GM12878 (cell line): ENCODE data around the gene ZDHHC14. TPM values are rescaled to one million over a fixed set of nuclear protein-coding genes. Genes with fewer than 3 reads are reported as not detected.

ENCODE experiments used
- ATAC-seq: fragments of 200-7000 bp; cut with Tn5 transposase; 3 replicates; pipeline ENCODE4 v1.9.1; 2020; ENCODE audit warnings: mild to moderate bottlenecking, moderate library complexity
- BruUV-seq: library from RNA; stranded (reverse); fragments of 400-500 nt; replicated peaks from 2 replicates; lab custom pipeline; 2021; lab: Mats Ljungman, UMichigan
- CTCF ChIA-PET: fragments of 300-600 bp; sonication (Branson Sonifier 250); formaldehyde crosslinking; extraction: SDS; loops from one replicate; lab custom pipeline; 2021; ENCODE audit warnings: inconsistent platforms; lab: Yijun Ruan, JAX
- POLR2A ChIA-PET: fragments of 350-600 bp; formaldehyde crosslinking; extraction: SDS; loops from one replicate; lab custom pipeline; 2021; ENCODE audit warnings: inconsistent platforms; lab: Charles Lee
- RAD21 ChIA-PET: fragments of 300-600 bp; sonication (Branson Sonifier 250); formaldehyde crosslinking; loops from one replicate; lab custom pipeline; 2023; ENCODE audit warnings: antibody characterized with exemption; ENCODE audit not compliant: unreplicated experiment; lab: Charles Lee
- SMC1A ChIA-PET: fragments of 300-600 bp; sonication (Branson Sonifier 250); formaldehyde crosslinking; loops from one replicate; lab custom pipeline; 2023; ENCODE audit not compliant: unreplicated experiment, uncharacterized antibody; lab: Charles Lee
- DNase-seq: peaks from one replicate; pipeline ENCODE4 v3.0.0-alpha.2; 2011; ENCODE audit warnings: low read depth, low spot score
- FAIRE-seq: peaks from 3 replicates; lab custom pipeline; 2011; peaks lifted over from hg19 to GRCh38; lab: Jason Lieb, UNC
- H2AFZ ChIP-seq: 2 replicates; pipeline ENCODE4 v1.6.0; 2011; ENCODE audit warnings: low read depth, low read length, control low read depth; ENCODE audit not compliant: control insufficient read depth
- H3K27ac ChIP-seq: 2 replicates; pipeline ENCODE4 v1.5.1; 2011; ENCODE audit warnings: control low read depth; ENCODE audit not compliant: control insufficient read depth, insufficient read depth
- H3K27me3 ChIP-seq, 2 experiments: replicated peaks in 1 of 2; 2 replicates each; pipeline versions ENCODE4 v1.6.0 to v1.6.1; 2011; ENCODE audit warnings: low read length in 1 of 2; ENCODE audit not compliant: control insufficient read depth in 2 of 2, insufficient read depth in 2 of 2
- H3K36me3 ChIP-seq, 2 experiments: 2 replicates each; pipeline ENCODE4 v1.5.1; 2011; ENCODE audit warnings: low read length in 1 of 2; ENCODE audit not compliant: control insufficient read depth in 2 of 2, insufficient read depth in 2 of 2
- H3K4me1 ChIP-seq: 2 replicates; pipeline ENCODE4 v1.6.1; 2011; ENCODE audit warnings: mild to moderate bottlenecking, low read length, moderate library complexity, mixed read lengths; ENCODE audit not compliant: control insufficient read depth, insufficient read depth
- H3K4me2 ChIP-seq: 2 replicates; pipeline ENCODE4 v1.6.0; 2011; ENCODE audit warnings: control low read depth; ENCODE audit not compliant: control insufficient read depth, insufficient read depth
- H3K4me3 ChIP-seq: fragments of 200-600 bp; sonication (generic); 2 replicates; pipeline ENCODE4 v1.5.1; 2016
- H3K79me2 ChIP-seq: 2 replicates; pipeline ENCODE4 v1.6.0; 2011; ENCODE audit warnings: low read length; ENCODE audit not compliant: control insufficient read depth, insufficient read depth
- H3K9ac ChIP-seq: 2 replicates; pipeline ENCODE4 v1.8.0; 2011; ENCODE audit warnings: low read length, control low read depth, mixed read lengths; ENCODE audit not compliant: control insufficient read depth, insufficient read depth
- H3K9me3 ChIP-seq: replicated peaks from 3 replicates; pipeline ENCODE4 v1.5.1; 2011; ENCODE audit warnings: mild to moderate bottlenecking, low read length; ENCODE audit not compliant: control insufficient read depth, insufficient read depth
- H4K20me1 ChIP-seq: 2 replicates; pipeline ENCODE4 v1.6.0; 2011; ENCODE audit not compliant: control insufficient read depth, insufficient read depth
- CEBPB ChIP-seq, 2 experiments: fragments of 150-350 bp in 1 of 2; IDR thresholded peaks; 2 replicates each; pipeline ENCODE4 v1.6.1; 2012 to 2014; ENCODE audit warnings: low read depth in 2 of 2, low read length in 2 of 2, borderline replicate concordance in 1 of 2, inconsistent platforms in 1 of 2
- FOS ChIP-seq: IDR thresholded peaks from 3 replicates; pipeline ENCODE4 v1.6.1; 2011; ENCODE audit warnings: borderline replicate concordance; ENCODE audit not compliant: insufficient read length; ENCODE audit errors: extremely low read depth
- KLF5 ChIP-seq: fragments of 450-650 bp; IDR thresholded peaks from 2 replicates; pipeline ENCODE4 v1.6.1; 2014; ENCODE audit warnings: mild to moderate bottlenecking; ENCODE audit not compliant: partially characterized antibody
- NR2F1 ChIP-seq: fragments of 450-650 bp; conservative IDR thresholded peaks from 2 replicates; pipeline ENCODE4 v1.6.1; 2017; ENCODE audit warnings: mild to moderate bottlenecking
- RCOR1 ChIP-seq: conservative IDR thresholded peaks from 2 replicates; pipeline ENCODE4 v1.6.1; 2012; ENCODE audit warnings: low read depth, low read length, improper control_type of control experiment
- SIX5 ChIP-seq: IDR thresholded peaks from 2 replicates; pipeline ENCODE4 v1.6.1; 2011; ENCODE audit warnings: mild to moderate bottlenecking, low read depth, low read length, moderate library complexity; ENCODE audit not compliant: severe bottlenecking
- SREBF1 ChIP-seq: IDR thresholded peaks from 2 replicates; pipeline ENCODE4 v1.6.1; 2012; ENCODE audit warnings: mild to moderate bottlenecking, low read length
- ZBTB40 ChIP-seq: fragments of 450-650 bp; IDR thresholded peaks from 2 replicates; pipeline ENCODE4 v1.6.1; 2016; ENCODE audit warnings: mild to moderate bottlenecking, moderate library complexity, borderline replicate concordance
- WGBS: methylation state at CpG from one replicate; pipeline ENCODE4 v1.1.6; 2016; ENCODE audit warnings: low lambda C conversion rate; ENCODE audit not compliant: insufficient replicate concordance, insufficient coverage; ENCODE audit errors: missing lambda C conversion rate; 5-methylcytosine and 5-hydroxymethylcytosine counted together
- in situ Hi-C: fragments of 300-500 bp; cut with MboI; formaldehyde crosslinking; loops from 9 replicates; pipeline ENCODE4 v1.14.3; 2018; ENCODE audit warnings: mixed read lengths
- intact Hi-C: fragments of 100-400 bp; cut with micrococcal nuclease; formaldehyde crosslinking; loops from one replicate; pipeline ENCODE4 v1.14.2; 2022; ENCODE audit not compliant: unreplicated experiment
- polyA plus RNA-seq, 11 experiments: library from polyadenylated mRNA; depleted of rRNA in 4 of 11; unstranded in 6 of 11; stranded (reverse) in 5 of 11; fragments of >200 nt; fragmentation: Nextera tagmentation in 4 of 11; fragmentation: Illumina TruSeq in 1 of 11; extraction: Ambion mirVana in 4 of 11; extraction: Trizol in 1 of 11; gene quantifications; 1 replicate in 1 of 11; 2 replicates in 10 of 11; pipeline versions ENCODE4 v1.2.1 to v1.2.3, GENCODE V29; 2011 to 2016; ENCODE audit warnings: inconsistent platforms in 2 of 11, missing spikeins in 2 of 11, low read depth in 1 of 11
- total RNA-seq, 4 experiments: library from RNA; depleted of rRNA in 3 of 4; stranded (reverse); fragments of >200 nt in 3 of 4; fragmentation: Illumina TruSeq in 1 of 4; extraction: Trizol in 1 of 4; gene quantifications; 2 replicates each; pipeline versions ENCODE4 v1.2.1 to v1.2.3, GENCODE V29; 2013 to 2021

The ZDHHC14 gene
- total and polyA plus RNA-seq, 10 of the 15 experiments (the other 5 are each of a cell fraction or from before 2014, with no cell fraction given) = 0.15 to 16.0 (median 0.76) TPM; not detected in 1

- TF ChIP-seq ZBTB40 = no peak
- TF ChIP-seq FOS = no peak
- no peak for TF ChIP-seq SREBF1
- TF ChIP-seq SIX5 = no peak
Observed at GRCh38 chr6:157522472-157522871, 141.5 kb downstream of the ZDHHC14 start (continued).

- POLR2A ChIA-PET = no interaction called here
- WGBS = 77% methylated on average over 2 of the region's 2 CpGs
- RAD21 ChIA-PET = no interaction called here
- H3K27ac ChIP-seq = no peak overlapping the region
- SMC1A ChIA-PET = interaction anchor here (0.6 to 7.1 kb wide), 6 partner anchors 11 to 1505 kb away, joined by 3 to 71 read pairs (median 3); no protein-coding TSS in a partner anchor
- ATAC-seq = no peak
- in situ Hi-C loops (no loop called here), intact Hi-C loops (loop anchor here (5.0 kb wide), 1 partner anchor 38 kb away; no protein-coding TSS in a partner anchor)
- no peak overlapping the region for H3K4me3 ChIP-seq
- no peak overlapping the region for H3K9ac ChIP-seq
- peaks cover 4% of the 10 kb centered on the region; the same call in 2 of the 3 replicates for H3K9me3 ChIP-seq
- H3K4me1 ChIP-seq = no peaks in the 10 kb centered on the region
- no peak for FAIRE-seq
- H3K79me2 ChIP-seq = no peaks in the 10 kb centered on the region
- no peaks in the 10 kb centered on the region for H4K20me1 ChIP-seq
- no TSS peak for BruUV-seq
- H2AFZ ChIP-seq = no peak overlapping the region
- CTCF ChIA-PET = interaction anchor here (0.7 to 6.9 kb wide), 3 partner anchors 10 to 61 kb away, joined by 3 to 40 read pairs (median 4); no protein-coding TSS in a partner anchor
- no peak for DNase-seq
- H3K4me2 ChIP-seq = no peak overlapping the region
- no peak for TF ChIP-seq CEBPB (IDR thresholded peaks at IDR 0.05; ENCODE audit: borderline replicate concordance in 1 of 2, low read depth in 2 of 2, low read length in 2 of 2)
- TF ChIP-seq RCOR1 = no peak
- TF ChIP-seq KLF5 = no peak
- no peak for TF ChIP-seq NR2F1
- no peaks in the 10 kb centered on the region for H3K36me3 ChIP-seq
- 0 out of 4 replicates have a peak, but pooled peaks cover 0 to 2% of the 10 kb centered on the region in 2 experiments for H3K27me3 ChIP-seq
Observed at GRCh38 chr6:157524735-157525134, 143.7 kb downstream of the ZDHHC14 start.
